Measurements from ENCODE around the gene RBM47. TPM values are rescaled to one million over a fixed set of nuclear protein-coding genes. Genes with fewer than 3 reads are reported as not detected.

Gene RBM47
- total and polyA plus RNA-seq, 9 of the 15 experiments (the other 6 are each of a cell fraction or from before 2014, with no cell fraction given) = 1.4 to 6.4 (median 3.3) TPM

- intact Hi-C loops (cut with micrococcal nuclease) = loop anchor here (10.0 kb wide), 1 partner anchor 460 kb away; the partner anchor contains the start of gene N4BP2
- Histone ChIP-seq H4K20me1 (replicated peaks; ENCODE audit: control insufficient read depth, insufficient read depth, low read length) (no peaks in the 10 kb centered on the region), H3K36me3 (ENCODE audit: control insufficient read depth, insufficient read depth, low read length) (no peaks in the 10 kb centered on the region), H2AFZ (ENCODE audit: low read depth, low read length) (peak overlapping the region; percentile 88), H3K9me3 (replicated peaks; ENCODE audit: control insufficient read depth, insufficient read depth, low read depth, low read length) (no peaks in the 10 kb centered on the region), H3K27me3 (ENCODE audit: control insufficient read depth in 2 of 2, insufficient read depth in 2 of 2, low read length in 2 of 2) (no peaks in the 10 kb centered on the region), H3K9ac (ENCODE audit: insufficient read depth in 1 of 2, low read depth in 2 of 2, low read length in 2 of 2) (peak overlapping the region in 1 of 2 experiments; percentile 57; a peak in 2 of 4 replicates), H3K4me3 (peak overlapping the region; percentile 34), H3K4me2 (ENCODE audit: insufficient read depth, low read length) (peak overlapping the region; percentile 77), H3K4me1 (replicated peaks in 1 of 2; ENCODE audit: control insufficient read depth in 2 of 2, insufficient read depth in 2 of 2, low read length in 2 of 2) (peaks cover 6 to 22% of the 10 kb centered on the region in 2 experiments; a peak in 4 of 5 replicates), H3K27ac (ENCODE audit: extremely low read depth, low read depth, low read length) (peak overlapping the region; percentile 73), H3K79me2 (ENCODE audit: control insufficient read depth, insufficient read depth, low read length) (peaks cover 18% of the 10 kb centered on the region; the same call in 2 of the 3 replicates), H3K9me1 (ENCODE audit: control insufficient read depth, insufficient read depth, low read length) (no peaks in the 10 kb centered on the region)
- DNase-seq (ENCODE audit: extremely low read depth in 1 of 4, low spot score in 3 of 4) = no peak
- WGBS (ENCODE audit: insufficient coverage, low coverage, missing lambda C conversion rate) = 8% methylated on average over 2 of the region's 2 CpGs
- FAIRE-seq = no peak
- no TSS peak for BruUV-seq (replicated peaks)
- peak; percentile 56 for ATAC-seq
- POLR2A ChIA-PET = interaction anchor here (1.0 to 3.2 kb wide), 8 partner anchors 9 to 459 kb away, joined by 3 to 25 read pairs (median 4); partner anchors contain the start of gene N4BP2
- in situ Hi-C loops (cut with MboI) = no loop called here
- CTCF ChIA-PET (ENCODE audit: low intra/inter-chr PET ratio) = no interaction called here
- TF ChIP-seq BDP1 (IDR thresholded peaks at IDR 0.05; ENCODE audit: insufficient read depth, insufficient read length) = no peak
- TF ChIP-seq TAL1 (IDR thresholded peaks at IDR 0.05) = no peak
- TF ChIP-seq CHD1 (IDR thresholded peaks at IDR 0.05; ENCODE audit: low read length) = peak; percentile 28
- TF ChIP-seq TAF7 (tag; IDR thresholded peaks at IDR 0.05) = no peak
- no peak for TF ChIP-seq ZNF75A (CRISPR knock-in tag; IDR thresholded peaks at IDR 0.05)
- TF ChIP-seq RFX5 (IDR thresholded peaks at IDR 0.05; ENCODE audit: low read depth, low read length) = no peak
- no peak for TF ChIP-seq CBFB (CRISPR knock-in tag; IDR thresholded peaks at IDR 0.05)
- TF ChIP-seq RBFOX2 (IDR thresholded peaks at IDR 0.05; ENCODE audit: low read depth, low read length) = 0 out of 2 replicates have a peak, but pooled peaks have one; percentile 5
- no peak for TF ChIP-seq EP300 (IDR thresholded peaks at IDR 0.05; ENCODE audit: low read length)
- no peak for TF ChIP-seq CHCHD3 (CRISPR knock-in tag; IDR thresholded peaks at IDR 0.05)
- no peak for TF ChIP-seq ZNF431 (CRISPR knock-in tag; IDR thresholded peaks at IDR 0.05)
- no peak for TF ChIP-seq PHB (CRISPR knock-in tag; IDR thresholded peaks at IDR 0.05)
- TF ChIP-seq CGGBP1 (CRISPR knock-in tag; IDR thresholded peaks at IDR 0.05) = no peak
- TF ChIP-seq CLOCK (CRISPR knock-in tag; IDR thresholded peaks at IDR 0.05; ENCODE audit: borderline replicate concordance) = no peak
- TF ChIP-seq NCOA6 (IDR thresholded peaks at IDR 0.05) = no peak
These were observed 114.6 kb downstream of the RBM47 start for GRCh38 chr4:40515037-40515397.
